ENCODE measurements around the gene NPTX2.

GRCh38 chr7:98630149-98630548 is 13.1 kb downstream of the NPTX2 start:
- TF ChIP-seq CTCF (IDR thresholded peaks at IDR 0.05; ENCODE audit: poor library complexity, severe bottlenecking) (no peak), EZH2 (IDR thresholded peaks at IDR 0.05; ENCODE audit: borderline replicate concordance, insufficient read depth, low read length, poor library complexity, severe bottlenecking) (no peak), SMC3 (conservative IDR thresholded peaks at IDR 0.05; ENCODE audit: poor library complexity) (no peak), EP300 (conservative IDR thresholded peaks at IDR 0.05; ENCODE audit: poor library complexity, severe bottlenecking) (no peak), MXI1 (conservative IDR thresholded peaks at IDR 0.05; ENCODE audit: poor library complexity, severe bottlenecking) (no peak), RAD21 (conservative IDR thresholded peaks at IDR 0.05) (no peak), TAF1 (IDR thresholded peaks at IDR 0.05; ENCODE audit: low read depth) (no peak), REST (IDR thresholded peaks at IDR 0.05; ENCODE audit: borderline replicate concordance) (no peak), POLR2AphosphoS5 (IDR thresholded peaks at IDR 0.05) (no peak)
